Stomach (tissue), 4 donors: ENCODE data around the gene SART1.
"Not testable (repeated sequence)": the region's sequence is repeated elsewhere in the genome, so short reads cannot be mapped to it uniquely, and the experiment has no call there.

Experiments
- CTCF ChIP-seq, 7 experiments: fragments of 450-650 bp in 4 of 7; fragments of 200-600 bp in 3 of 7; sonication (generic) in 3 of 7; IDR thresholded peaks; one replicate each; pipeline ENCODE4 v1.5.1; 2016 to 2019; ENCODE audit warnings: antibody characterized with exemption in 7 of 7, control low read depth in 2 of 7, mild to moderate bottlenecking in 1 of 7
- EP300 ChIP-seq: sonication (generic); formaldehyde crosslinking; IDR thresholded peaks from one replicate; pipeline ENCODE4 v1.6.1; 2017; ENCODE audit warnings: antibody characterized with exemption
- POLR2A ChIP-seq, 4 donors: fragments of 450-650 bp; IDR thresholded peaks; one replicate each; pipeline ENCODE4 v1.6.1; 2016; ENCODE audit warnings: antibody characterized with exemption in 4 of 4, control low read depth in 2 of 4, mild to moderate bottlenecking in 1 of 4, moderate library complexity in 1 of 4
- POLR2AphosphoS5 ChIP-seq, 3 donors: sonication (generic); formaldehyde crosslinking; IDR thresholded peaks; one replicate each; pipeline ENCODE4 v1.6.1; 2016; ENCODE audit warnings: antibody characterized with exemption in 3 of 3

- TF ChIP-seq POLR2AphosphoS5 (IDR thresholded peaks at IDR 0.05); CTCF (IDR thresholded peaks at IDR 0.05); POLR2A (IDR thresholded peaks at IDR 0.05); EP300: not testable (repeated sequence)
Measured at GRCh38 chr11:66023186-66023440, 61.6 kb downstream of the SART1 start.
